Urinary bladder (tissue), 4 donors: Measurements from ENCODE around the gene MKNK1. TPM values are rescaled to one million over a fixed set of nuclear protein-coding genes. Genes with fewer than 3 reads are reported as not detected.
A peak's percentile ranks its signal among the peaks of the same experiment; 100 is the strongest.

Source experiments
- DNase-seq: peaks from one replicate; pipeline ENCODE4 v3.0.0-alpha.2; 2015; ENCODE audit errors: extremely low spot score
- H3K27ac ChIP-seq: one replicate; pipeline ENCODE4 v1.5.1; 2013; ENCODE audit warnings: low read depth, mild to moderate bottlenecking, moderate library complexity
- H3K36me3 ChIP-seq: one replicate; pipeline ENCODE4 v1.6.1; 2013; ENCODE audit warnings: mild to moderate bottlenecking, moderate library complexity; ENCODE audit not compliant: insufficient read depth
- H3K4me1 ChIP-seq: one replicate; pipeline ENCODE4 v1.6.1; 2013; ENCODE audit warnings: mild to moderate bottlenecking, moderate library complexity; ENCODE audit not compliant: insufficient read depth
- H3K4me3 ChIP-seq: one replicate; pipeline ENCODE4 v1.5.1; 2013; ENCODE audit warnings: low read depth, low read length
- WGBS: extraction: QIAGEN DNeasy Blood & Tissue Kit; methylation state at CpG from one replicate; pipeline ENCODE4 v1.1.7; 2013; 5-methylcytosine and 5-hydroxymethylcytosine counted together
- polyA plus RNA-seq: library from polyadenylated mRNA; stranded (reverse); fragments of 200-250 nt; gene quantifications from one replicate; pipeline ENCODE4 v1.2.3, GENCODE V29; 2013
- total RNA-seq: library from RNA; depleted of rRNA; stranded (reverse); fragments of >200 nt; gene quantifications from one replicate; pipeline ENCODE4 v1.2.3, GENCODE V29; 2014
- donor health status: healthy with polysubstance abuse.
- donor health status: healthy.

MKNK1 gene
- total and polyA plus RNA-seq, 2 donors, result 25.7 to 37.3 TPM

- Histone ChIP-seq H3K4me3 (no peak overlapping the region), H3K4me1 (no peaks in the 10 kb centered on the region), H3K27ac (no peak overlapping the region), H3K36me3 (no peaks in the 10 kb centered on the region)
- no peak for DNase-seq
- 44% methylated on average over 14 of the region's 14 CpGs for WGBS
These were observed 77.3 kb downstream of the MKNK1 start for GRCh38 chr1:46526691-46527291.

- Histone ChIP-seq H3K36me3 (no peaks in the 10 kb centered on the region), H3K4me3 (no peak overlapping the region), H3K4me1 (no peaks in the 10 kb centered on the region), H3K27ac (no peak overlapping the region)
- WGBS, result 44% methylated on average over 17 of the region's 17 CpGs
- no peak for DNase-seq
These were observed 77.9 kb downstream of the MKNK1 start for GRCh38 chr1:46526013-46526690.

GRCh38 chr1:46525253-46525983 lies 78.7 kb downstream of the MKNK1 start:
- Histone ChIP-seq H3K4me1 (no peaks in the 10 kb centered on the region), H3K4me3 (no peak overlapping the region), H3K27ac (no peak overlapping the region), H3K36me3 (no peaks in the 10 kb centered on the region)
- WGBS, result 53% methylated on average over 13 of the region's 13 CpGs
- DNase-seq, result no peak

GRCh38 chr1:46524843-46525242 lies 79.2 kb downstream of the MKNK1 start:
- Histone ChIP-seq H3K36me3 (no peaks in the 10 kb centered on the region), H3K27ac (no peak overlapping the region), H3K4me3 (no peak overlapping the region), H3K4me1 (no peaks in the 10 kb centered on the region)
- WGBS, result 78% methylated on average over 5 of the region's 5 CpGs
- DNase-seq, result no peak

GRCh38 chr1:46523496-46524353 lies 80.3 kb downstream of the MKNK1 start:
- Histone ChIP-seq H3K36me3 (no peaks in the 10 kb centered on the region), H3K4me3 (no peak overlapping the region), H3K4me1 (no peaks in the 10 kb centered on the region), H3K27ac (peak overlapping the region; percentile 23)
- 79% methylated on average over 11 of the region's 11 CpGs for WGBS
- no peak for DNase-seq

GRCh38 chr1:46522969-46523320 lies 81.1 kb downstream of the MKNK1 start:
- Histone ChIP-seq H3K4me1 (no peaks in the 10 kb centered on the region), H3K27ac (peak overlapping the region; percentile 3), H3K4me3 (no peak overlapping the region), H3K36me3 (no peaks in the 10 kb centered on the region)
- 57% methylated on average over 13 of the region's 13 CpGs for WGBS
- no peak for DNase-seq

- H3K4me1 ChIP-seq, result no peaks in the 10 kb centered on the region
- 23% methylated on average over 16 of the region's 16 CpGs for WGBS
- H3K27ac ChIP-seq, result peak overlapping the region; percentile 3
- no peak for DNase-seq
- H3K4me3 ChIP-seq, result no peak overlapping the region
- no peaks in the 10 kb centered on the region for H3K36me3 ChIP-seq
These were observed 81.7 kb downstream of the MKNK1 start for GRCh38 chr1:46522184-46522968.

GRCh38 chr1:46521414-46521813 lies 82.7 kb downstream of the MKNK1 start:
- Histone ChIP-seq H3K4me1 (no peaks in the 10 kb centered on the region), H3K27ac (no peak overlapping the region), H3K36me3 (no peaks in the 10 kb centered on the region), H3K4me3 (no peak overlapping the region)
- no peak for DNase-seq
- 84% methylated on average over 2 of the region's 2 CpGs for WGBS

GRCh38 chr1:46520063-46520911 lies 83.8 kb downstream of the MKNK1 start:
- peak; percentile 66 for DNase-seq

GRCh38 chr1:46519209-46519608 lies 84.9 kb downstream of the MKNK1 start:
- Histone ChIP-seq H3K27ac (no peak overlapping the region), H3K4me1 (no peaks in the 10 kb centered on the region), H3K36me3 (no peaks in the 10 kb centered on the region), H3K4me3 (no peak overlapping the region)
- DNase-seq, result no peak
- WGBS, result 75% methylated on average over 4 of the region's 4 CpGs

More at GRCh38 chr1:46520063-46520911, 83.8 kb downstream of the MKNK1 start:
- no peak overlapping the region for H3K4me3 ChIP-seq
- H3K36me3 ChIP-seq, result no peaks in the 10 kb centered on the region
- H3K4me1 ChIP-seq, result no peaks in the 10 kb centered on the region
- 42% methylated on average over 15 of the region's 15 CpGs for WGBS
- peak overlapping the region; percentile 39 for H3K27ac ChIP-seq

- 59% methylated on average over 4 of the region's 4 CpGs for WGBS
- Histone ChIP-seq H3K4me3 (no peak overlapping the region), H3K4me1 (no peaks in the 10 kb centered on the region), H3K36me3 (no peaks in the 10 kb centered on the region), H3K27ac (no peak overlapping the region)
- DNase-seq, result no peak
These were observed 86.1 kb downstream of the MKNK1 start for GRCh38 chr1:46517932-46518498.

GRCh38 chr1:46517010-46517600 lies 87.0 kb downstream of the MKNK1 start:
- 12% methylated on average over 10 of the region's 10 CpGs for WGBS
- no peak overlapping the region for H3K27ac ChIP-seq

More at GRCh38 chr1:46517010-46517600, 87.0 kb downstream of the MKNK1 start:
- Histone ChIP-seq H3K36me3 (no peaks in the 10 kb centered on the region), H3K4me3 (no peak overlapping the region), H3K4me1 (no peaks in the 10 kb centered on the region)
- DNase-seq, result no peak
